Glomerular visceral epithelial cell (primary cell): ENCODE results near the gene TRIP4.
"Not testable (repeated sequence)": the region's sequence is repeated elsewhere in the genome, so short reads cannot be mapped to it uniquely, and the experiment has no call there.

Experiments
- DNase-seq: peaks from one replicate; pipeline ENCODE4 v3.0.0-alpha.2; 2016; ENCODE audit errors: extremely low spot score

The TRIP4 gene

GRCh38 chr15:64381000-64381751 lies 6.5 kb upstream of the TRIP4 start, which contains the start of gene PCLAF:
TSS of gene PCLAF (minus strand) at chr15:64381441. CDS start at chr15:64381371, 70 bp downstream.
- peak; percentile 97 for DNase-seq

GRCh38 chr15:64383760-64384159 lies 3.9 kb upstream of the TRIP4 start:
- no peak for DNase-seq

GRCh38 chr15:64386291-64386690 lies 1.3 kb upstream of the TRIP4 start:
- DNase-seq, result no peak

GRCh38 chr15:64389036-64389435 lies 1.4 kb downstream of the TRIP4 start:
- DNase-seq, result no peak

- DNase-seq, result not testable (repeated sequence)
These were observed 4.8 kb downstream of the TRIP4 start for GRCh38 chr15:64392471-64392870.

GRCh38 chr15:64396789-64397188 lies 9.2 kb downstream of the TRIP4 start:
- no peak for DNase-seq

- peak; percentile 7 for DNase-seq
These were observed 10.9 kb downstream of the TRIP4 start for GRCh38 chr15:64398575-64398974.

GRCh38 chr15:64400583-64400982 lies 12.9 kb downstream of the TRIP4 start:
- no peak for DNase-seq

GRCh38 chr15:64412216-64412615 lies 24.6 kb downstream of the TRIP4 start:
- DNase-seq, result no peak

GRCh38 chr15:64422697-64423096 lies 35.1 kb downstream of the TRIP4 start:
- DNase-seq, result no peak

GRCh38 chr15:64423970-64424369 lies 36.3 kb downstream of the TRIP4 start:
- no peak for DNase-seq

GRCh38 chr15:64425221-64425620 lies 37.6 kb downstream of the TRIP4 start:
- no peak for DNase-seq

- peak; percentile 34 for DNase-seq
These were observed 39.3 kb downstream of the TRIP4 start for GRCh38 chr15:64426845-64427465.

- no peak for DNase-seq
These were observed 41.8 kb downstream of the TRIP4 start for GRCh38 chr15:64429448-64429847.

- peak; percentile 35 for DNase-seq
These were observed 42.5 kb downstream of the TRIP4 start for GRCh38 chr15:64430000-64430735.

GRCh38 chr15:64437982-64438381 lies 50.3 kb downstream of the TRIP4 start:
- DNase-seq, result no peak

GRCh38 chr15:64438653-64439447 lies 51.2 kb downstream of the TRIP4 start:
- DNase-seq, result no peak

GRCh38 chr15:64441852-64442251 lies 54.2 kb downstream of the TRIP4 start:
- no peak for DNase-seq

GRCh38 chr15:64443016-64443415 lies 55.4 kb downstream of the TRIP4 start:
- no peak for DNase-seq

- DNase-seq, result peak; percentile 74
These were observed 56.3 kb downstream of the TRIP4 start for GRCh38 chr15:64443747-64444621.

- no peak for DNase-seq
These were observed 57.2 kb downstream of the TRIP4 start for GRCh38 chr15:64444836-64445235.
